Fibroblast of pulmonary artery (primary cell): Measurements from ENCODE around the gene KIAA1217.

Experiments used
- DNase-seq: peaks from one replicate; pipeline ENCODE4 v3.0.0-alpha.2; 2010; ENCODE audit warnings: low read depth
- H3K4me3 ChIP-seq: replicated peaks from 2 replicates; pipeline ENCODE4 v1.5.1; 2011; ENCODE audit warnings: low read depth, mild to moderate bottlenecking, control low read depth, low read length, moderate library complexity
- CTCF ChIP-seq: IDR thresholded peaks from 2 replicates; pipeline ENCODE4 v1.5.1; 2011; ENCODE audit warnings: mild to moderate bottlenecking, control low read depth, low read length, inconsistent platforms; ENCODE audit errors: missing control alignments

Gene KIAA1217

DNA sequence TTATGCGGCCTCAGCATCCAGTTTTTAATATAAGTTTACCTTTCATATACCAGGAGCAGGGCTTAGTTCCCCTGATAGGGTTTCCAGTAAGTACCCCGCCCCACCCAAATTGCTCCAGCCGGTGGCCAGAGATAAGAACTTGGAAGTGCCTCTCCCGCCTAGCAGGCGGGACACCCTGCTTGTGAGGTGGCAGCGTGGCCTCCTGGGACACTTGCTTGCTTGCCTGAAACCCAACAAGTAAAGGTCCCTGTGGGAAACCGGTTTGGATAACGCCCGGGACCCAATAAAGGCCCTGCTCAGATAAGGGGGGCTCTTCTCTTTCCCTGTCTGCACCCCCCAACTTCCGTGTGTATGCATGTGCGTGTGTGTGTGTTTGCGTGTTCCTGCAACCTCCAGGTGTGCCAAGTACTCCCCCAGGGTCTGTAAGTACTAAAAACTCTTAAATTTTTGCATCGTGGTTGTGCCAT, 360.4 kb downstream of the KIAA1217 start:
- TF ChIP-seq CTCF, result no peak
- DNase-seq, result no peak
- H3K4me3 ChIP-seq, result no peak overlapping the region

- no peak for DNase-seq
- no peak for TF ChIP-seq CTCF
- no peak overlapping the region for H3K4me3 ChIP-seq
Observed at GRCh38 chr10:24569828-24570657, 361.1 kb downstream of the KIAA1217 start.

GRCh38 chr10:24570658-24571426, 361.9 kb downstream of the KIAA1217 start:
- no peak for TF ChIP-seq CTCF
- no peak for DNase-seq

GRCh38 chr10:24571870-24572450, 363.0 kb downstream of the KIAA1217 start:
- TF ChIP-seq CTCF, result no peak
- DNase-seq, result no peak
- H3K4me3 ChIP-seq, result no peak overlapping the region

More at GRCh38 chr10:24570658-24571426, 361.9 kb downstream of the KIAA1217 start:
- no peak overlapping the region for H3K4me3 ChIP-seq

GRCh38 chr10:24574161-24574560, 365.2 kb downstream of the KIAA1217 start:
- H3K4me3 ChIP-seq, result no peak overlapping the region
- no peak for TF ChIP-seq CTCF
- no peak for DNase-seq

DNA sequence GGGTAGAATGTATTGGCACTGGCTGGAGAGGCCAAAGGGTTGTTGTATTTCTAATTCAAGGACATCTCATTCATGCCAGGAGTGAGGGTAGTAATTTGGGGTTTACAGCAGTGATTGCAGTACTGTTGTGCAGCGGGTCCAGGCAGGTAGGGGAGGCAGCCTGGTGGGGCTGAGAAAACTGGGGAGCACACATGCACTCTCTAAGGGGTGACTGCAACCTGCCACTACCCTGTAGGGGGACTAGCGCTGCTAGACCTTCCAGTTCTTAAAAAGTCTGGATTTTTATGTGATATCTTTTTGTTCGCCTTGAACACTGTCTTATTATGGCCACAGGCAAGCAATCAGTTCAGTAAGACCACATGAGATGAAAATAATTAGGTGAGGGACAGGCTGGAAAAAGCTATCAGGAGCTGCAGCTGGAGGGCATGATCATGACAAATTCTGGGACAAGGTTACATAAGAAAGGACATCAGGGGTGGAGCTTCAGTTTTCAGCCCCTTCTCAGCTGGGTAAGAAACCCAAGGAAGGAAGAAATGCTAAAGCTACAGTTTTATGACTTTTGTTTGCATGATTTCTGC, 365.7 kb downstream of the KIAA1217 start:
- no peak for DNase-seq
- no peak overlapping the region for H3K4me3 ChIP-seq
- no peak for TF ChIP-seq CTCF
